ENCODE results near the gene KRTAP10-4.

DNA sequence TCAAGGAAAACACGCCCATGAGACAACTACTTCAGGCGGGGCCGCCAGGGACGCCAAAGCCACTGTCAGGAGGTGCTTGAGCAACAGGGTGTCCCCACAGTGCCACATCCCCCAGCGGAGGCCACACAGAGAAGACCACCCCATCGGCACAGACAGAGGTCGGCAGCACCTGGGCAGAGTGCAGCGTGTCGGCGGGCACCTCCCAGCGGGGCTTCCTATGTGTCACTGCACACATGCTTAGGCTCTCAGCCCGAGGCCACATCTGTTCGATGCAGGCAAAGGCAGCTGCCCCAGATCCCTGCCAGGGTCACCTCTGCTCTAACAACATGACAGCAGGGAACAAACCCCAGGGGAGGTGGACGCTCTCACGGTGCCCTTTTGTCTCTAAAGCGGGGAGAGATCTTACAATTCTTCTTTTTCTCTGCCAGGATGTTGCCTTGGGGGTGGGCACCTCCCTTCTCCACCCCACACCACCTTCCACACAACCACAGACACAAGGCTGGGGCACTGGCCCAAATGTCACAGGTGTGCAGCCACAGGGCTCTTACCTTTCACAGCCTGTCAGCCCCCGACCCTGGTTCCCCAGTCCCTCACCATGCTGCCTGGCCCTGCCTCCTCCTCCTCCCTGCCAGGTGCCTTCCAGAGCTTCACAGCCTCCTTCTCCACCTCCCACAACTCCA, 42.5 kb downstream of the KRTAP10-4 start:
- TF ChIP-seq, protein P1, sequence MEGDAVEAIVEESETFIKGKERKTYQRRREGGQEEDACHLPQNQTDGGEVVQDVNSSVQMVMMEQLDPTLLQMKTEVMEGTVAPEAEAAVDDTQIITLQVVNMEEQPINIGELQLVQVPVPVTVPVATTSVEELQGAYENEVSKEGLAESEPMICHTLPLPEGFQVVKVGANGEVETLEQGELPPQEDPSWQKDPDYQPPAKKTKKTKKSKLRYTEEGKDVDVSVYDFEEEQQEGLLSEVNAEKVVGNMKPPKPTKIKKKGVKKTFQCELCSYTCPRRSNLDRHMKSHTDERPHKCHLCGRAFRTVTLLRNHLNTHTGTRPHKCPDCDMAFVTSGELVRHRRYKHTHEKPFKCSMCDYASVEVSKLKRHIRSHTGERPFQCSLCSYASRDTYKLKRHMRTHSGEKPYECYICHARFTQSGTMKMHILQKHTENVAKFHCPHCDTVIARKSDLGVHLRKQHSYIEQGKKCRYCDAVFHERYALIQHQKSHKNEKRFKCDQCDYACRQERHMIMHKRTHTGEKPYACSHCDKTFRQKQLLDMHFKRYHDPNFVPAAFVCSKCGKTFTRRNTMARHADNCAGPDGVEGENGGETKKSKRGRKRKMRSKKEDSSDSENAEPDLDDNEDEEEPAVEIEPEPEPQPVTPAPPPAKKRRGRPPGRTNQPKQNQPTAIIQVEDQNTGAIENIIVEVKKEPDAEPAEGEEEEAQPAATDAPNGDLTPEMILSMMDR (IDR thresholded peaks at IDR 0.05): no peak
- TF ChIP-seq POLR2A (IDR thresholded peaks at IDR 0.05): no peak
